ENCODE data around the gene GYS1. TPM values are rescaled to one million over a fixed set of nuclear protein-coding genes. Genes with fewer than 3 reads are reported as not detected.

GYS1 gene
- total RNA-seq, 1 donor from 2014 or later = 69.0 TPM

- no peak overlapping the region for H3K27ac Mint-ChIP-seq (ENCODE audit: unreplicated experiment)
- H3K4me1 Mint-ChIP-seq (ENCODE audit: low read depth, unreplicated experiment) = peaks cover 3% of the 10 kb centered on the region
- TF ChIP-seq CTCF (IDR thresholded peaks at IDR 0.05; ENCODE audit: partially characterized antibody, unreplicated experiment) = peak; percentile 50
- peaks cover 11% of the 10 kb centered on the region for H3K27me3 Mint-ChIP-seq (ENCODE audit: unreplicated experiment)
- H3K9me3 Mint-ChIP-seq (ENCODE audit: unreplicated experiment) = no peaks in the 10 kb centered on the region
- DNase-seq = peak; percentile 76
- no peak overlapping the region for H3K4me3 Mint-ChIP-seq (ENCODE audit: unreplicated experiment)
- no peaks in the 10 kb centered on the region for H3K36me3 Mint-ChIP-seq (ENCODE audit: unreplicated experiment)
Observed at GRCh38 chr19:49017666-49018351, 24.7 kb upstream of the GYS1 start.

- H3K4me3 Mint-ChIP-seq (ENCODE audit: unreplicated experiment) = no peak within 1 kb of the TSS
- H3K36me3 Mint-ChIP-seq (ENCODE audit: unreplicated experiment) = no peaks in the 10 kb centered on the region
- no peak for TF ChIP-seq CTCF (IDR thresholded peaks at IDR 0.05; ENCODE audit: partially characterized antibody, unreplicated experiment)
- peaks cover 15% of the 10 kb centered on the region for H3K27me3 Mint-ChIP-seq (ENCODE audit: unreplicated experiment)
- H3K27ac Mint-ChIP-seq (ENCODE audit: unreplicated experiment) = no peak within 1 kb of the TSS
- peaks cover 3% of the 10 kb centered on the region for H3K4me1 Mint-ChIP-seq (ENCODE audit: low read depth, unreplicated experiment)
- DNase-seq = no peak
- H3K9me3 Mint-ChIP-seq (ENCODE audit: unreplicated experiment) = no peaks in the 10 kb centered on the region
Observed at GRCh38 chr19:49017041-49017665, 24.0 kb upstream of the GYS1 start, which contains the start of gene LHB. Gene LHB (minus strand): TSS chr19:49017091. CDS start chr19:49017081, 10 bp downstream.

GRCh38 chr19:49016067-49016839 is 23.1 kb upstream of the GYS1 start:
- no peaks in the 10 kb centered on the region for H3K9me3 Mint-ChIP-seq (ENCODE audit: unreplicated experiment)
- DNase-seq = no peak
- H3K27ac Mint-ChIP-seq (ENCODE audit: unreplicated experiment) = no peak overlapping the region
- H3K4me1 Mint-ChIP-seq (ENCODE audit: low read depth, unreplicated experiment) = peaks cover 3% of the 10 kb centered on the region
- TF ChIP-seq CTCF (IDR thresholded peaks at IDR 0.05; ENCODE audit: partially characterized antibody, unreplicated experiment) = no peak
- no peaks in the 10 kb centered on the region for H3K36me3 Mint-ChIP-seq (ENCODE audit: unreplicated experiment)
- H3K4me3 Mint-ChIP-seq (ENCODE audit: unreplicated experiment) = no peak overlapping the region
- H3K27me3 Mint-ChIP-seq (ENCODE audit: unreplicated experiment) = peaks cover 14% of the 10 kb centered on the region

- no peak for TF ChIP-seq CTCF (IDR thresholded peaks at IDR 0.05; ENCODE audit: partially characterized antibody, unreplicated experiment)
- H3K27ac Mint-ChIP-seq (ENCODE audit: unreplicated experiment) = no peak overlapping the region
- no peak overlapping the region for H3K4me3 Mint-ChIP-seq (ENCODE audit: unreplicated experiment)
- H3K4me1 Mint-ChIP-seq (ENCODE audit: low read depth, unreplicated experiment) = peaks cover 3% of the 10 kb centered on the region
- no peaks in the 10 kb centered on the region for H3K9me3 Mint-ChIP-seq (ENCODE audit: unreplicated experiment)
- H3K36me3 Mint-ChIP-seq (ENCODE audit: unreplicated experiment) = no peaks in the 10 kb centered on the region
- peaks cover 10% of the 10 kb centered on the region for H3K27me3 Mint-ChIP-seq (ENCODE audit: unreplicated experiment)
- DNase-seq = no peak
Observed at GRCh38 chr19:49014870-49015255, 21.8 kb upstream of the GYS1 start.

Data from glutamatergic neuron (in vitro differentiated cells).